Measurements from ENCODE around the gene LMBR1. TPM values are rescaled to one million over a fixed set of nuclear protein-coding genes. Genes with fewer than 3 reads are reported as not detected.
A peak's percentile ranks its signal among the peaks of the same experiment; 100 is the strongest.

The LMBR1 gene
- total RNA-seq, 1 donor from 2014 or later: 106 TPM

DNA sequence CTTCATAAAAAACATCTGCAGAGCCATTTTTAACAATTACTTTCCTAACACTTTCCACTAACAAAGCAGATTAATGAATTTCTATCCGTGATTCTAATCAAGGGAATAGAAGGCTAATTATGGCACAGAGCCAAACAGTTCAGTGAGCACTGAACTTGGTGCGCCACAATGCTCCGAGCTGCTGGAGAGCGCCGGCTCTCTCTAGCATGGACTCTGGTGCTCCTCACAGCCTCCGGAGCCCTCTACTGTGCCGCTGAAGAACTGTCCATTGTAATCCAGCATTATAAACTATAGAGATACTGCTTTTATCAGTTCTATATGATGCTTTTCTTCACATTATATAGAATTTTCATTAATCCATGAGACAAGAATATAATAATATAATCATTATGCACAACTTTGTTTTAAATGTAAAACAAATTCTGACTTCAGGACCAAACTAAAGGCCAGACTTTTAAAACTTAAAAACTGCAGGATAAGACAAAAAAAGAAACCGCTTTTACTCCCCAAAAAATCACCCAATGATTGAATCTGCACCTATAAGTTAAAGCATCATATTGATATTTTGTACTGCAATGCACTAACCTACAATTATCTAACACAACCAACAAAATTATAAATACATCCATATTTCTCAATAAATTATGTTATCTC lies 128.8 kb downstream of the LMBR1 start:
- peak; percentile 69 to 84 for DNase-seq (ENCODE audit: low read depth in 2 of 2)

DNA sequence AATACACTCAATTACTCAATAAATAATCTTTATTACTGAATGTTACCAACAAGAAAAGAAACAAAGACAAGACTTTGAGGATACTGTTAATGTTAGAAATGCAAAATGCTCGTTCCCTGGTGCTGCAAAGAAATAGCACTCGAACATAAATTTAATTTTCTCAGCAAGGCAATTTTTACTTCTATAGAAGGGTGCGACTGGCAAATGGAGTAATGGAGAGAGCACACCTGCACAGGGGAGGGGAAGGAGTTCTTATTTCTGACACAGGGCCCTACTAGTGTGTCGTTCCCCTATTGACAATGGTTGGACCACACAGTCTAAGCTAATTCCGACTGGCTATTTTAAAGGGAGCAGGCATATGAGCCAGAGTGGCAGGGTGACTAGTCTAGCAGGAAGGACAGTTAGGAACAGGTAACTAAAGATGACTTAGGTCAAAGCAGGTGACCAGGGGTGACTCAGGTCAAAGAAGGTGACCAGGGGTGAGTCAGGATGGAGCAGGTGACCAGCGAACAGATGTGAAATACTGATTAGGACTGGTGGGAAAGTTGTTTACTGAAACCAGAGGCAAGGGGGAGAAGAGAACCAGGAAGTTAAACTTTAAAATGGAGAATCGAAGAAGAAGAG lies 133.3 kb downstream of the LMBR1 start:
- DNase-seq (ENCODE audit: low read depth in 2 of 2): no peak

DNA sequence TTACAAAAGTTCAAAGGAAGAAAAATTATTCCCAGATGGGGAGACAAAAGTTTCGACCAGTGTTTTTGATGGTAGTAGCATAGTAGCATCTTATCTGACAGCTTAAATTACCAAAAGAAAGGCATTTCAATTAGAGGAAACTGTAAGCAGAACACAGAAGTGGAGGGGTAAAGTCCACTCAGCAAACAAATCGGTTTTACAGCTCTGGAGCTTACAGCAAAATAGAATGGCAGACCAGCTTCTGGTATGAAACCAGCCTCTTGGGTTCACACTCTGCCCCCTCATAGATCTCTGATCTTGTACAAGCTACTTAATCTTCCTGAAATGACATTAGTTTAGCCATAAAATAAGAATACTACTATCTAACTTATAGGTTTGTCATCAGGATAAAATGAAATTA lies 133.8 kb downstream of the LMBR1 start:
- DNase-seq (ENCODE audit: low read depth in 2 of 2): no peak

DNA sequence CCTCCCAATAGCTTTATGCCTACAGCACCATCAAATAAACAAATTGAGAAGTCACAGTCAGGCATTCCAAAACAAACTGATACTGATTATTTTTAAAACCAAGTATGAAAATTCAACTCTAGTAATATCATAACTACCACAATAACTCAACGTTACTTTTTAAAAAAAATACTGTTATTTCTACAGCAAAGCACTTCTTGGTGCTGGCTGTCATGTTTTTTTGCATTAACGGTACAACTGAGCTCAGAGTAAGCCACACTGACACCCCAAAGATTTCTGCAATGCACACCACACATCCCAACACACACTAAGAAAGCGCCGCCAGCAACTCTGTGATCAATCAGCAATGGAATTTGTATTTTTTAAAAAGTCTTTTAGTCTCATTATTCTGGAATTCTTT lies 138.8 kb downstream of the LMBR1 start:
- no peak for DNase-seq (ENCODE audit: low read depth in 2 of 2)

DNA sequence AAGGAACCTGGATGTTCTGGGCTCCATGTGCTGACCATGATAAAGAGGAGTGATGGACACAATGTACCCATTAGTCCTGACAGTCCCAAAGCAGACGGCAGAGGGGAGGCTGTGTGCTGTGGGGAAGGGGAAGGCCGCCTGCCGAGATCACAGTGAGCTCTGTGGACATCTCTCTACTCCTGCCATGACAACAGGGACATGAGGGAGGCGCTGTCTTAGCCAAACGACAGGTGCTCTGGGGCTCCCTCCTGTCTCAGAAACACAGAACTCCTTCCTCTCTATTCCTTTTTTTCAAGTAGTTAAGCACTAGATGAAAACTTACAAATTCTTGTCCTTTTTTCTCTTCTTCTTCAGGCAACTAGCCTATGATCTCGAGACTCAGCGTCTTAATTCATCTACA lies 139.4 kb downstream of the LMBR1 start:
- DNase-seq (ENCODE audit: low read depth in 2 of 2): no peak

DNA sequence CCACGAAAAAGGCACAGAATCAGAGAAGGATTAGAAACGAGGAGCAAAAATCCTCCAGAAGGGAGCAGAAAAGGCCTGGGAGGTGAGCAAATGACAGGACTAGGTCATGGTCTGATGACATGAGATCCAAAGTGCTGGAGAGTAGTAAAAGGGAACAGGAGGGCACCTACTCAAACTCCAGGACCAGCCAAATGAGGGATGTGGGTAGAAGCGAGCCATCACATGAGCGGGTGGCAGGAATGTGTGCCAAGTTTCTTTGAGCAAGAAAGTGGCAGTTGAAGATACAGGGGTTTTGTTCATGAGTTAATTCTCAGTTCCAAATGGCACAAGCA lies 139.8 kb downstream of the LMBR1 start:
- DNase-seq (ENCODE audit: low read depth in 2 of 2): no peak

DNA sequence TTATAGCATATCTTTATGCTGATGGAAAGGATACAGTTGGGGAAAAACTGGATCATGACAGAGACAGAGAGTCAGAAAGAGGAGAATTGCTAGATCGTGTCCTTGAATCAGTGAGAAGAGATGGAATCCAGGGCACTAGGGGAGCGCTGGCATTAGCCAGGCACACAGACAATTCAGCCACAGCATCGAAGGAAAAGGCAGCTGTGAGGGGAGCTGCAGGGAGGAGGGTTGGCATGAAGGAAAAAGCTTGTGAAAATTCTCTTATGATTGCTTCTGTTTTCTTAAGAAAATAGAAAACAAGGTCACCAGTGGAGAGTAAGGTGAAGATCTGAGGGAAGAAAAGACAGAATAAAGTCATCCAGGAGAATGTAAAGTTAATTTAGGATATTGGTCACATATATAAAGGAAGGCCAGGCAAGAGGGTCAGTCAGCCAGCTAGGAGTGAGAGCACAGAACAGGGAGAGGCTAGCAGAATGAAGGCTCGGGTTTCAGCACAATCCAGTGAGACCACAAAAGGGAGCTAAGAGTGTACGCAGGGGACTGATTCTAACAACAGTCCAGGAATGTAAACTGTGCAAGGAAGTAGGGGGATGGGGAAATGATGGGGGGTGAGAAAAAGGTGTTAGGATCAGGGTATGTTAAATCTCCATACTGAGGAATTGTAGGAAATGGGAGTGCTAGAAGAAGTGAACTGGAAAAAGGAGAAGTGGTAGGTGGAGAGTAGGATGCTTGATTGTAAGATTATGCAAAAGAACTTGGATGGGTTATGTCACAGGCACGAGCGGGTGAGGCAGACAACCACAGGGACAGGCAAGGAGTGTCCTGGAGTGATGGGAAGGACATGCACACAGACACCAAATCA lies 140.4 kb downstream of the LMBR1 start:
- DNase-seq (ENCODE audit: low read depth in 2 of 2): no peak

DNA sequence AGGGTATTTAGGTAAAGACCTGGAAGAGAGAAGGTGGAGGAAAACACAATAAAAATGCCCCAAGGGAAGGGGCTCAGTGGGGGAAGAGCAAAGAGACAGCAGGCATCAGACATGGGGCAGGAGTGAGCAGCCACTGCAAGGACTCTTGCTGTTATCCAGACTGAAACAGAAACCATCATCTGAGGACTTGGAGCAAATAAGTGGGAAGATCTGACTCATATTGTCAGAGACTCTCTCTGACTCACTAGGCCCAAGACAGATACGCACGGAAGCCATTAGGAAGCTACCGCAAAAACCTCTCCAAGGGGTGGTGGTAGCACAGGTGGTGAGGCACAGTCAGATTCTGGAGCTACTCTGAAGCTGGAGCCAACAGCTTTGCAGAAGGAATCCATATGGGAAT lies 141.7 kb downstream of the LMBR1 start:
- peak in 1 of 2 donors; percentile 38 for DNase-seq (ENCODE audit: low read depth in 2 of 2)

DNA sequence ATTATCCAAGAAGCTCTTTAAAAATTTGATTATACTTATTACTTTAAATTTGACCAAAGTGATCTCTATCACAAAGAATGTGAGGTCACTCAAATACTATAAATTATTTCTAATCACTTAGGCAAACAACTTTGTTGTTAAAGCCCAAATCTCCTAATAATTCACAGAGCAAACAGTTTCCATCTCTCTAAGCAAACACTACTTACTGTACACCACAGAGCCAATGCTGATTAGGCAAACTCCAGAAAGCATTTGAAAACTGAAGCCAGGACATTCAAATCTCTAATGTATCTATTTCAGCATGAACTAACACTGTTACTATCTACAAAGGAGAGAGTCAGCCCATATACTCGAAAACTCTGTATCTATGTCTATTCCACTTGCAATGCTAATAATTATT lies 145.3 kb downstream of the LMBR1 start:
- DNase-seq (ENCODE audit: low read depth in 2 of 2): no peak

DNA sequence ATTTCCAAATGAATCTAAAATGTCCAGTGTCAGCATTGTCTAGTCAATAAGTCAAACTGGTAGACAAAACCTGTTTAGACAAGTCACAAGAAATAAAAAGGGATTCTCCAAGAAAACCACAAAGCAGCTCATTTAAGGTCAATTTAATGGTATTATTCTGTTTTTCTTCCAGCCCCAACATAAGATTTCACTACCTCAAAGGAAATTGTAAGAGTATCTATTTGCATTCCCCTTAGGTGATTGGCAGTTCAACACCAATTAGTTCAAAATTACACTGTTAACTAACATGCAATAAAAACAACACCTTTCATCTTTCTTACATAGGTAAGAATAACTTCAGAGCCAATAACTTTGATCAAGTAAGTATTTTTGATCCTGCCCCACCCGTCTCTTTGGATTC lies 146.1 kb downstream of the LMBR1 start:
- DNase-seq (ENCODE audit: low read depth in 2 of 2): no peak

DNA sequence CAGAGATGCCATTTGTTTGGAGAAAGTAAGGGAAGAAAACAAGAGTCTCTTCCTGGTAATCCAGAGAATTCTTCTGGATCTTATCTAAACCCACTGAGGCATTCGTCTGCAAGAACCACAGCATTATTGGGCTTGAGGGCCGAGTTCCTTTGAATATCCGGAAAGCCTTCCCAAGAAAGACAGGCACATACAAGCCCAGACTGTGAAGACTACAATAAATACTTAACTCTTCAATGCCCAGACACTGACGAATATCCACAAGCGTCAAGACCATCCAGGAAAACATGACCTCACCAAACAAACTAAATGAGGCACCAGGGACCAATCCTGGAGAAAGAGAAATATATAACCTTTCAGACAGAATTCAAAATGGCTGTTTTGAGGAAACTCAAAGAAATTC lies 153.4 kb downstream of the LMBR1 start:
- no peak for DNase-seq (ENCODE audit: low read depth in 2 of 2)

DNA sequence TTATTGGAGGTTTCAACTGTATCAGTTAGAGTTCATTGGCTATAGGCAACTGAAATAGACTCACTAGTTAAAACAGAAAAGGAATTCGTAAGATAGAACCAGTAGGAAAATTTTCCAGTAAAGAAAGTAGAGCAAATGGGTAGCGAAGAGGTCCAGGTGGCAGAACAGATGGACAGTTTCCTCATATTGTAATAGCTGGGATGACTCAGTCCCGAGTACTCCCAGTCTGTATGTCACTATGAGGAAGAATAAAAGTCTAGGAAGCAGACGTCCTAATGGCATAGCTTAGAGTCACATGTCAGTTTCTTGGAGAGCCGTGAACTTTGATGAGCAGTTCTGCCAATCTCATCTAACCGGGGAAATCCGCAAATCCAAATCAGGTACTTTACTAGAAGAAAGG lies 157.1 kb downstream of the LMBR1 start:
- DNase-seq (ENCODE audit: low read depth in 2 of 2): peak; percentile 33 to 90

DNA sequence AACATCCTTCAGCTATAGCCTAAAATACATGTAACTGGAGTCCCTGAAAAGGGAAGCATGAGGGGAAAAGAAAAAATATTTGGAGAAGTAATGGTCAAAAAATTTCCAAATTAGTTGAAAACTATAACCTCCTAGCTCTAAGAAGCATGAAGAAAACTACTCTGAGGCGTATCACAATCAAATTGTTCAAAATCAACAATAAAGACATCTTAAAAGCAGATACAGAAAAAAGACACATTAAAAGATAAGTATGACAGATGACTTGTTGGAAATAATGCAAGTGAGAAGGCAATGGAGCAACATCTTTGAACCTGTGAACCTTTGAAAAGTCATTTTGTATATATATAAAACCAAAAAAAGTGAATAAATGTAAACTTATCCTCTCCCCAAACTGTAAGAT lies 159.3 kb downstream of the LMBR1 start:
- DNase-seq (ENCODE audit: low read depth in 2 of 2): no peak

DNA sequence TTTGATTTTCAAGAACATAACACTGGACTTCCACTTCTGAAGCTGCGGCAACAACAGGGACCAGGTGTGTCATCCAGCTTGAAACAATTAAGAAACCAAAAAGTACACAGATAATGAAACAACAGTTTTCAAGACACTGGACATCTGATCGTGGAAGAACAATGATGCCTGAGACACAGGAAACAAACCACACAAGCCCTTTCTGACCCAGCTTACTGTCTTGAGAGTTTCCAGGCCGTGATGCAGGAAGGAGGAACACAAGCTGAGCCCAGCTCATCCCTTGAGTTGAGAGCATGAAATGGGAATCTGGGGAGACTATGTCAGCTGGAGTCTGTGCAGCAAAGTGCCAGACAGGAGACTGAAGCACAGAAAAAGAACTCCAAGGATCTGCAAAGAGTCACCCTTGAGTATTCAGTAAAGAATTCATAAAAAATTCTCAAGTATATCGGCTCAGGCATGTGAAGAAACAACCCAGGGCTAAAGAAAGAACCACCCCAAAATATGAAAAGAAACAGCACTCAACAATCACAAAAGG lies 160.8 kb downstream of the LMBR1 start:
- DNase-seq (ENCODE audit: low read depth in 2 of 2): peak in 1 of 2 donors; percentile 24

DNA sequence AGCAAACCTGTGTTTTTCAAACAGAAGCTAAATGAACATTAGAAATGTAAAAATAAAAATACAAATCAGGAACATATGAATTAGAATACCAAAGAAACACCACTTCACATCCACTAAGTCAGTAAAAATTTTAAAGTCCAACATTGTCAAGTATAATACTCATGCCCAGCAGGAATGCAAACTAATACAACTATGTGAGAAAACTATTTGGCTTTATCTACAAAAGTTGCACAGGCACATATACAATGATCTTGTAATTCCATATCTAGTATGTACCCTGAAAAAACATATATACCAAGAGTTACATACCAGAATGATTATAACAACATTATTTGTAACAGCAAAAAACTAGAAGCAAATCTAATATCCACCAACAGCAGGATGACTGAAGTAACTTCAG lies 161.3 kb downstream of the LMBR1 start:
- no peak for DNase-seq (ENCODE audit: low read depth in 2 of 2)

DNA sequence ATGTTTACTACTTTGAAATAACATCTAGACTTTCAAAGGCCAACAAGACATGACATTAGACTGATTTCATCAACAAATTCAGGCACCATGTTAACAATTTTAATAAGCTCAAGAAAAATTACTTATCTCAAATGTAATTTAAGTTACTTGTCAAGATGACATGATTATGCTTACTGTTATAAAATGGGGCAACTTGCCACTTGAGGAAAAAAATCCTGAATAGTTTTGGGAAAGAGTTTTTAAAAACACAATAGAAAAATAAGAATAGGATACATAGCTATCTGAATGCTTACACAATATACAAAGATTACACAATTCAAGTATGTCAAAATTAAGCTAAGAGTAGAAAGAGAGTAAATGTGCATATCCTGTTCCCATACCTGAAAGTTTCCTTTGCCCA lies 167.0 kb downstream of the LMBR1 start:
- DNase-seq (ENCODE audit: low read depth in 2 of 2): no peak

DNA sequence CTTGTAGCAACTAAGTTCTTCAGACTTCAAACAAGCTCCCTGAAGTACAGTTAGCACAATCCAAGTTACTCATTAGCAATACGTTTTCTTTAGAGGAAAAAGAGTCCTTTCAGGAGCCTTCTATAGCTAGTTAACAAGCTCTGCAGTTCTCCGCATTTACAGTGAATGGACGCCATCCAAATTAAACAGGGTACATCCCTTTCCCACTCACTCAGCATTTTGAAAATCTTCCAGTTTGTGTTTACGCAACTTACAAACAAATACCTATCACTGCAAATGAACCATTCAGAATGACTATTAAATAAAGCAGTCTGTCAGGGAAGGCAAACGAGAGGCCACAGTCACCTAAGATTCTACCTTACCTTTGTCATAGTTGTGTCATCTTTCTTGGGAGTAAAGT lies 167.9 kb downstream of the LMBR1 start:
- DNase-seq (ENCODE audit: low read depth in 2 of 2): peak in 1 of 2 donors; percentile 84

DNA sequence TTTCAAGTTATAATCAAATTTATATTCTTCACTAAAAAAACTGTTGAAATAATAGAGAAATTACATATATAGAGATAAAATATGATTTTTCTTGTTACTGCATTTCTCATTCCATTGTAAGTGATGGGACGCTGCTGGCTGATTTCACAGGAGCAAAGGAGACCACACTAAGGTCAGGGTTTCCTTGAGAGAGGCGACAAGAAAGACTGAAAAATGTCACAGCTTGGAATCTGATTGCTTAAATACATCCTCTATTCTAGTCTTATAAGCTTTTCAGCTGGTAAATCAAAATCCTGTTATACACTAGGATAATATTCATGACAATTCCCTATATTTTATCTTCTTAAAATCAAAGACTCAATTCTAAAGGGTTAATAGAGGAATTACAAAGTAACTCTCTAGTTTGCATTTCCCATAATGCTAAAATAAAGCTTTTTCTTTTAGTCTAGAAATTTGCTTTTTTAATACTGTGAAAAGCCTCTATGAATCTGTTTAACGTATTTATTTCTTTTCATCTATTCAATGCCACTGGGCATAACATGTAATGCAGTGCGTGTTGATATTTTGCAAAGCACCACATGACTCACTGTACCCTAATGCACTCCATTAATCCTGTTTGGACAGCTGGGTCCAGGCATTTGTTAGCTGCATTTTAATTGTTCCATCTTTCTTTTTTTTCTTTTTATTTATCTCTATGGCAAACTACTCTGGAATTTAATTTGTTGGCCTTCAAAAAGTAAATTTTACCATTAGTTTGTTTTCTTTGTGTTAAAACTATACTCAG lies 170.7 kb downstream of the LMBR1 start:
- DNase-seq (ENCODE audit: low read depth in 2 of 2): peak; percentile 71 to 84

DNA sequence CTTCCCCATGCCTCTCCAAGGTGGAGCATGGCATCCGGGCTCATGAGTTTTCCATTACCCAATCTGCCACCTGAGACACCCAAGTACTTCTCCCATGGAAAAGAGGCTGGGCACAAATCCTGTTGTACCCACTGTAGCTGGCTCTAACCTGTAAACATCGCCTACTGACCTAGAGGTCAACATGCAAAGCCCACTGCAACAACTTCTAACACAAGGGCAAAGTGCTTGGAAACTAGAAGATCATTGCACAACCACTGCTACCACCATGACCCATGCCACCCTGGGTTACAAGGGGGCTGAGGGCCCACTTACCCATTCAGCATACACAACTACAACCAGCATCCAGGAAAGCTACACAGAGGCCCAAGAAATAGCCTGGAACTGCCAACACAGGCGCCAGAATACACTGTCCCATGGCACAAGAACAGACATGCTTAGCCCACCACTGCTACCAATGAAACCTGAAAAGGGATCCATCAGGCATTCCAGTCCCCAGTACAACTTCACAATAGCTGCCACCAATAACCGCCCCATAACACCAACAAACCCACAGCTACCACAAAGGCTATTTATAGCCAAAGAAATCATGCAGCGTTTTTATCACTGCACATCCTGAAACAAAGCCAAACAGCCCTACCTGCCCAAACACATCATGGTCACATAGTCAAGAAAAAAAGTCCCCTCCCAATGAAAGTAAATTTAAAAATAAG lies 189.1 kb downstream of the LMBR1 start:
- no peak for DNase-seq (ENCODE audit: low read depth in 2 of 2)

DNA sequence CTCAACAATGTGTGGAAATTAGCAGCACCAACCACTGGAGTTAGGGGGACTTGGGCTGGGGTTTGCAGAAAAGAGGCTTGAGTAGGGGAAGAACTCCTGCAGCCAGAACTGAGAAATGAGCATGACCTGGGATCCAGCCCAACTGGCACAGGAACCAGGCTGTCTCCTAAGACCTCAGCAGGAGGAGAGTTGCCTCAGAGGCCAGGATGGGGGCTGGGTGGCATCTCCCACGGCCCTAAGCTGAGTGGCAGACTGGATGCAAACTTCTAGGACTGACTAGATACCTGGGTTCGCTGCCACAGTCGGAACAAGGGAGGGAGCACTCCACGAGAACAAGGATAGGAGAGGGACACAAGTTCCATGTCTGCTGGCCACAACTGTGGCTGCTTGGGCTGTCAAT lies 189.8 kb downstream of the LMBR1 start:
- DNase-seq (ENCODE audit: low read depth in 2 of 2): no peak

DNA sequence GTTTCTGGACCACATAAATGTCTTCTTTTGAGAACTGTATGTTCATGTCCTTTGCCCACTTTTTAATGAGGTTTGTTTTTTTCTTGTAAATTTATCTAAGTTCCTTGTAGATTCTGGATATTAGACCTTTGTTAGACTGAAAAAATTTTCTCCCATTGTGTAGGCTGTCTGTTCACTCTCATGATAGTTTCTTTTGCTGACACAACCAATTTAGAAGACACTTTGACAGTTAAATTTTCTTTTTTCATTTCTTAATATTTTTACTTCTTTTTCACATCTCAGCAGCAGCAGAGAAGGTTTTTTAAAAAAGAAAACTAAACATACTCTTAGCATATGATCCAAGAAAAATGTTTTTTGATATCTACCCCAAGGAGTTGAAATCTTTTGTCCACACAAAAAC lies 190.6 kb downstream of the LMBR1 start:
- no peak for DNase-seq (ENCODE audit: low read depth in 2 of 2)
